HG03139 (cell line): ENCODE results near the gene FNDC3B.

Experiments
- ATAC-seq: cut with Tn5 transposase; IDR thresholded peaks from one replicate; pipeline ENCODE4 v1.9.1; 2021; ENCODE audit not compliant: unreplicated experiment

Gene FNDC3B

DNA sequence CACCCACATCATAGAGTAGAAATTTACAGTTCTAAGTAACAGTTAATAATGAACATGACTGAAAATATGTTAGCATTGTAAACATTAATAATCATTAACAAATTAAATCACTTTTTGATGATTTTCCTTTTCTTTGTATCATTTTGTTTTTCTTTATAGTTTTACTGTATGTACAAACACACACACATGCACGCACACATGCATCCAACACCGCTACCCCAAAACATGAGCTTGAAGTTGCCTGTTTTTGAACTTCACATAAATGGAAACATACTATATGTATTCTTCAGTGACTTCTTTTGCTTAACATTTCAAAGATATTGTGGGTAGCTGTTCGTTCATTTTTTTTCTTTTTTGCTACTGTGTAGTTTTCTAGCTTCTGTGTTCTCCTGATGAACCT is 123.9 kb downstream of the FNDC3B start:
- ATAC-seq: no peak

- no peak for ATAC-seq
Observed at GRCh38 chr3:172164620-172165362, 125.4 kb downstream of the FNDC3B start.

GRCh38 chr3:172166261-172166660 is 126.9 kb downstream of the FNDC3B start:
- ATAC-seq: no peak

DNA sequence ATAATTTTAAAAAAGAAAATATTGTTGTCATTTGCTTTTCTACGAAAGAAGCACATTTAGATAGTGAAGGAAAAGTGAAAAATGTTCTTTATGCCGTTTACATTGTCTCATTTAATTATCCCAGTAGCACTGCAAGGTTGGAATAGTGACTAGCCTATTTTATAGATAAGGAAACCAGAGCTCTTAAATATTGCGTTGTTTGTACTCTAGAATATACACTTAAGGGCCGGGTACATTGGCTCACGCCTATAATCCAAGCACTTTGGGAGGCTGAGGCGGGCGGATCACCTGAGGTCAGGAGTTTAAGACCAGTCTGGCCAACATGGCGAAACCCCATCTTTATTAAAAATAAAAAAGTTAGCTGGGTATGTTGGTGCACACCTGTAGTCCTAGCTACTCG is 127.5 kb downstream of the FNDC3B start:
- no peak for ATAC-seq

DNA sequence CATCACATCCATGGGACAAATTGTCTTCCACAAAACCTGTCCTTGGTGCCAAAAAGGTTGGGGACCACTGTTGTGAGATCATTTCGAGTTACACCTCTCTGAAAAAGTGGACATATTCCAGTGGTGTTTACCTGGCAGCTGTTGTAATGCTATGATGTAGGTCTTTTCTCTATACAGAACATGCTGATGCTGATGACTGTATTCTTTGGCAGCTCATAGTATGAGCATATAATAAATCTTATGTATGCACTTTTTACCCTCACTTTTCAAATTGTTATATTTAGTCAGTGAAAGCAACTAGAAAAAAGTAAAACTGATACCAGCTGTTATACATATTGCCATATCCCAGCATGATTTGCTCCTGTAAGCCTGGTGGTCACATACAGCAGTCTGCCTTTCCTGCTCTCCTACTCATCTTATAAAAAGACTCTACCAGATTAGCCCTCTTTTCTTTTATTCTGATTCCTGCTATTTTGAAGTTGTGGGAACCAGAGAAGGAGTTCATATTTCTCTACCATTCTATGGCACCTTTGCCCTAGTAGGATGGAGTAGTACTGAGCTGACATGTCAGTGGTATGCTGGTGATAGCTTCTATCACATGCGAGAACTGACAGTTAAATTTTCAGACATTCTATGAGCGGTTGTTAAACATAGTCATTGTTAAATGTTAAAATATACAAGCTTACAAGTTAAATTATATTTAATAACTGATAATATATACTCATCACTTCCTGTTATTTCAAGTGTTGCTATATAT is 128.7 kb downstream of the FNDC3B start:
- no peak for ATAC-seq

DNA sequence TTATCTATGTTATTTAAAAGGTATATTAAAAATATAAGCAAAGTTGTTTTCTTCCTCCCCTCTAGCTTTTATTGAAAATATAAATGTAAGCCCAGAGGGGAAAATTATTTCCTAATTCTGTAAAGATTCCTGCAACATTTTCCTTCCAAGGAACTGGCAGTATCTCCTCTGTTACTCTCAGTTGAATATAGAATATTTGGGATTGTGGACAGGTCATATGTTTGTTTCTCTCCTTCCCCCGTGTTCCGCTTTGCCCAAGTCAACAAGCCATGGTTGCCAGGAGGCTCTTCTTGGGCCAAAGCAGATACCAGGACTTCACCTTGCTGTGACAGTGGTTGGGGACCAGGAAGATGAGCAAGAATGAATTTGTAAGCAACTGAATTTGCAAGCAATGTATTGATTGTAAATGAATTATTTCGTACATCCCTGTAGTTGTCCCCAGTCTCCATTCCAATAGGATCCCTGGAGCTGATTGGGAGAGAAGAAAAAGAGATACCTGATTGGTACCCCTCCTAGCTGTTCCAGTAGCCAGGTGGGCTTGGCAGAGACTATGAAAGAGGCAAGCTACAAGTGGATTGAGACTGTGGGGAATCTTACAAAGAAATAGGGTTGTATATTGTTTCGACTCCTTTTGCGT is 130.8 kb downstream of the FNDC3B start:
- no peak for ATAC-seq

DNA sequence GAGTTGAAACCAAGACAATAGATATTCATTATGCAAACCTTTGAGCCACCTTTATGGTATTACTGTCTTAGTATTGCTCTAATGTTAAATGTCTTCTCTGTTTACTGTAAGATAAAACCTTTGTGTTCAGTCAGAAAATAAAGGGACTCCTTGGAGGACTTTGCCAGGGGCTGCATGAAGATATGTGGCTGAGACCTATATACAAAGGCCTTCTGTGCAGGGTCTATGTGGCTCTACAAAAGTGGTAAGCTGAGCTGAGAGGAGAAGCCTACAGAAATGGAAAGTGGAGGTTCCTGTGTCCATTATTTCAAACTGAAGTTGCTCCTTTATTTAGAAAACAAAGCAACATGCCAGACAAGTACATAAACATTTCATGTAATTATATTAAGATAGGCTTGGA is 131.5 kb downstream of the FNDC3B start:
- ATAC-seq: no peak

GRCh38 chr3:172171396-172172075 is 132.2 kb downstream of the FNDC3B start:
- ATAC-seq: no peak

DNA sequence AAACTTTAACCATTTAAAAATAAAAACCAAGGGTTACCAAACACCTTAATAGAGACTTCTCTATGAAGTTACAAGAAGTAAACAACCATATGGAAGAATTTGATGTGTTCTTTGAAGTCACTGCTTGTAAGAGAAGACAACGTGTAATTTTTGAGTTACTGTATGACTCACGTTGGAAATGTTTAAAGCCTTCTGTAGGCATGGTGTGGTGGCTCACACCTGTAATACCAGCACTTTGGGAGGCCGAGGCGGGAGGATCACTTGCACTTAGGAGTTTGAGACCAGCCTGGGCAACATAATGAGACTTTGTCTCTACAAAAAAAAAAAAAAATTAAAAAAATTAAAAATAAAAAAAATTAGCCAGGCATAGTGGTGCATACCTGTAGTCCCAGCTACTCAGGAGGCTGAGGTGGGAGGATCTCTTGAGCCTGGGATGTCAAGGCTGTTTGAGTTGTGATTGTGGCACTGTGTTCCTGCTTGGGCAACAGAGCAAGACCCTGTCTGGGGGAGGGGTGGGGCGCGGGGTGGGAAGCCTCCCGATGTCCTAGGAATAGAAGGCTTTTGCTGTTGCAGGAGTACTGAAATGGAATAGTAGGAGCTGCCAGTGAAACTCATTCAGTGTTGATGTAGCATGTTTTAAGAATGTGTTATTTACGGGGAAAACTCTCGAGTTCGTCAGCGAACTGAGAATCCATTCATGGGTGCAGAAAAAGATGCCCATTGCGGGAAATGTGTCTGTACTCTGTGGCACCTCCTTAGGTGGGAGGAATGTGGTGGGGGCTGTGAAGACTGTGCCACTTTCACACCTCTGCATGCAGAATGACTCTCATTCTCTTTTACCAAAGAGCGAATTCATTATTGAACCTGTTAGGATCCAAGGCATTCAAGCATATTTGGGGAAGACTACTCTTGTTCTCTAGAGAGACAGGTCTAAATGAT is 134.2 kb downstream of the FNDC3B start:
- no peak for ATAC-seq

GRCh38 chr3:172174513-172175253 is 135.3 kb downstream of the FNDC3B start:
- ATAC-seq: no peak

DNA sequence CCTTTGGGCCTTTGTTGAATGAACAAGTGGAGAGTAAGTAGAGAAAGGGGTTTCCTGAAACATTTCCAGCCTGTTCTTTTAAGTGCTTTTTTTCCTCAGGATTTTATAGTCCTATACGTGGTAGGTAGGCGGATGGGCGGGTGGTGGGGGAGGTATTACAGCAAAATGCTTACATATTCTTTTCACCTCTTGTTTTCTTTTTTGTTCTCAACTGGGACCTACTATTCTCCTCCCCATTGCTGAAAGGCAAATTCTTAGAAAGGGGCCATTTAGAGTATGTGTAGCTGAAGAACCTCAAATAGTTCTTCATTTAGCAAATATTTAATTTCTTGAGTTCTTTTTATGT is 135.8 kb downstream of the FNDC3B start:
- ATAC-seq: no peak

DNA sequence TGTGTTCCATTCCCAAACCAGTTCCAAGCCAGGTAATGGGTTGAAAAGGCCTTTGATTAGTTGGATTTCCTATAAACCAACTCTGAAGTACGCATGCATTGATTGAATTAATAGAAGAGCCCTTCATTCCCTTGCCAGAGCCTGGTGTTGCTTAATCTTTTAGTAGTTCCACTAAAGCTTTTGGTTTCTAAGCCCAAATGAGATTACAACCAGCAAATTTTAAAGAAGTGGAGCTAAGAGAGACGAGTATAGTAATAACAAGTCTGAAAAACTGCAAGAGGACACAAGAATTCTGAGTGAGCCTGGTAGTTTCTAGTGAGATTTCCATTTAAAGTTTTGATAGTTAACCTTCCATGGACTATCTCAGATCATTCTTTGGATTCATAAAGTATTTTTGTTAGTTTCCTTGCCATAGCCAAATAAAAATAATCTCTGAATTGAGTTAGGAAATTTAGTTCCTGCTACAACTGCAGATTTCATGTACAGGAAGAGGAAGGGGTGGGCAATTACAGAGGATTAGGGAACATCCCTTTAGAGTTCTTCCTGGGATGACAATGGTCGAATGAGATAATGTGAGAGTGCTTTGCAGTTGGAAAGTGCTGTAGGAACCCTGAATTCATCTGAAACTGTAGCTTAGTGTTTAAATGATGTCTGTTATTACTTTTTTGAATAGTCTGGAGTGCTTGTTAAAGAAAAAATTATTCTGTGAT is 136.8 kb downstream of the FNDC3B start:
- no peak for ATAC-seq

DNA sequence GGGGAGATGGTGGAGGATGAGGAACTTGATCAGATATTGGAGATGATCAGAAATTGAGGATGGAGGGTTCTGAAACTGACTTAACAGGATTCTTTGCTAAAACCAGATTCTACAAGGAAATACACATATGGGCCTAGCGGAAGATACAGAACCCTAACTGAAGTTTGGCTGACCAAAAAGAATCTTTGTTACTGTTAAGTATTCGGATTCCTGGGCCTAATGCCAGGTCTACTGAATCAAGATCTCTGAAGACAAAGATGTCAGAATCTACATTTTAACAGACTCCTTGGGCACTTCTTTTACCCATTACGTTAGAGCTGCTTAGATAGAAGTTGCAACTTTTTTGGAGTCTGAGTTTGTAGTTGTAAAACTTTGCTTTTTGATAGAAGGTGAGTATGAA is 137.7 kb downstream of the FNDC3B start:
- no peak for ATAC-seq

GRCh38 chr3:172177803-172178316 is 138.5 kb downstream of the FNDC3B start:
- no peak for ATAC-seq

DNA sequence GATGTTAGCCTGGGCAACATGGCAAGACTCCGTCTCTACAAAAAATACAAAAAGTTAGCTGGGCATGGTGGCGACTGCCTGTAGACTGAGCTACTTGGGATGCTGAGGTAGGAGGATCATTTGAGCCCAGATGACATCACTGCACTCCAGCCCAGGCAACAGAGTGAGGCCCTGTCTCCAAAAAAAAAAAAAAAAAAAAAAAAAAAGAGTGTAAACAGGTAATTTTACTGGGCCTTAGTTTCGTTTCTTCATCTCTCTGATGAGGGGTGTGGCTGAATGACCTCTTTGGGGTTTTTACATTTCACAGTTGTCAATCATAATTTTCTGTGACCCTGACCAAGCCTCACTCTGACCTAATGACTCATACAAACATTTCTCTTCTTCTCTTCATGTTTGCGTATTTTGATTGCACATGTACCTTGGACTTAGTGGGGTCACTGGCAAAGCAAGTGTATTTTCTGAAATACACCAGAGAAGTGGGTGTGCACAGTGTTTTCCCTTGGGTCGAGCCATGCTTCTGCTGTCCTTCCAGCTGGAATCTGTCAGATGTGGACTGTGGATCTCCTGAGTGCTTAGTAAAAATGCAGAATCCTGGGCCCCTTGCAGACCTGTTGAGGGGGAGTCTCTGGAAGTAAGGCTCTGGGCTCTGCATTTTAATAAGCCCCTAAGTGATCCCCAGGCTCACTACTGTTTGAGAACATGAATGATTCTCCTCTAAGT is 140.5 kb downstream of the FNDC3B start:
- peak; percentile 52 for ATAC-seq

GRCh38 chr3:172180473-172180872 is 141.1 kb downstream of the FNDC3B start:
- ATAC-seq: no peak

DNA sequence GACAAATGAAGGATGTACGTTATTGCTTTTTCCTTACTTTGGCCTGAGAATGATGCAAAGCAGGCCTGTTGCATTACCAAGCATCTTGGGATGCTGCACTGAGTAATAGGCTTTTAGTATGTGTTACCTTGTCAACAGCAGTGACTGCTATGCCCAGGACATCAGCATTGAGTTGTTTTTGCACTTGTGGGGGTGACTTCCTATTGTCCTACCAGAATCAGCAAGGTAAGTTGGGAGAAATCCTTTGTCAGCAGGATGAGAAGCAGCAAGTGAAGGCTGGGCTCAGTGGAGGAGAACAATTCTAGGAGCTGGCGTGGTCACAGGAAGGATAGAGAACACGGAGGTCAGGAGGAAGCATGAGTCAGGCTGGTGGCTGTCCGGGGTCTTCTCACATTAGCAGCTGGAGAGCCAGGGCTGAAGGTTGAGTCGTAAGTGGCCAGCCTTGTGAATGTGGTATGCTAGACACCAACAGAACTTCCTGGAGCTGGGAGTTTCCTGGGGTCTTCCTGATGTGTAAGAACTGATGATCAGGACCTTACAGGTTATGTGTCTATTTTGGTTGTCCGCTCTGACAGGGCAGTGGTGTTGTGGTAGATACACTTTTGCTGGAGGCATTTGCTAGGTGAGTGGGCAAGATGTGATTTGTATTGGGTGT is 142.7 kb downstream of the FNDC3B start:
- no peak for ATAC-seq

- no peak for ATAC-seq
Observed at GRCh38 chr3:172182797-172183196, 143.4 kb downstream of the FNDC3B start.
